GM15510 (cell line): ENCODE results near the gene IRF2BPL.

Experiments used
- POLR2A ChIP-seq: IDR thresholded peaks from 3 replicates; pipeline ENCODE4 v1.6.1; 2011; ENCODE audit warnings: borderline replicate concordance; ENCODE audit not compliant: insufficient read length; ENCODE audit errors: extremely low read depth

IRF2BPL gene

GRCh38 chr14:77007975-77008421, 20.5 kb downstream of the IRF2BPL start:
- TF ChIP-seq POLR2A: no peak

- no peak for TF ChIP-seq POLR2A
Observed at GRCh38 chr14:77007183-77007974, 21.1 kb downstream of the IRF2BPL start.

GRCh38 chr14:77006132-77006531, 22.4 kb downstream of the IRF2BPL start:
- no peak for TF ChIP-seq POLR2A

- no peak for TF ChIP-seq POLR2A
Observed at GRCh38 chr14:77005559-77005958, 22.9 kb downstream of the IRF2BPL start.

- no peak for TF ChIP-seq POLR2A
Observed at GRCh38 chr14:77004711-77005460, 23.6 kb downstream of the IRF2BPL start.

GRCh38 chr14:77003960-77004710, 24.4 kb downstream of the IRF2BPL start:
- TF ChIP-seq POLR2A: no peak

- TF ChIP-seq POLR2A: no peak
Observed at GRCh38 chr14:77002889-77003288, 25.6 kb downstream of the IRF2BPL start.

GRCh38 chr14:77002335-77002734, 26.2 kb downstream of the IRF2BPL start:
- TF ChIP-seq POLR2A: no peak

- no peak for TF ChIP-seq POLR2A
Observed at GRCh38 chr14:77000340-77001270, 27.9 kb downstream of the IRF2BPL start.

- TF ChIP-seq POLR2A: no peak
Observed at GRCh38 chr14:76998910-76999309, 29.6 kb downstream of the IRF2BPL start.

GRCh38 chr14:76997257-76997970, 31.1 kb downstream of the IRF2BPL start:
- no peak for TF ChIP-seq POLR2A

- no peak for TF ChIP-seq POLR2A
Observed at GRCh38 chr14:76996563-76997146, 31.9 kb downstream of the IRF2BPL start.

- no peak for TF ChIP-seq POLR2A
Observed at GRCh38 chr14:76995279-76996035, 33.1 kb downstream of the IRF2BPL start.

- no peak for TF ChIP-seq POLR2A
Observed at GRCh38 chr14:76993752-76994151, 34.8 kb downstream of the IRF2BPL start.
